ENCODE results near the gene NHSL1. TPM values are rescaled to one million over a fixed set of nuclear protein-coding genes. Genes with fewer than 3 reads are reported as not detected.

The NHSL1 gene
- total RNA-seq, 2 experiments from 2014 or later: 0.20 to 0.35 TPM

GRCh38 chr6:138500867-138501446 is 1.7 kb upstream of the NHSL1 start:
- no peaks in the 10 kb centered on the region for H3K4me1 Mint-ChIP-seq
- H3K36me3 Mint-ChIP-seq: no peaks in the 10 kb centered on the region
- CTCF ChIA-PET: interaction anchor here (1.1 to 3.4 kb wide), 2 partner anchors 9 to 72 kb away, joined by 4 to 15 read pairs; no protein-coding TSS in a partner anchor
- H3K9me3 Mint-ChIP-seq (ENCODE audit: low read depth): no peaks in the 10 kb centered on the region
- ATAC-seq: no peak
- no peak overlapping the region for H3K27ac Mint-ChIP-seq
- peaks cover 24% of the 10 kb centered on the region for H3K27me3 Mint-ChIP-seq
- DNase-seq: no peak
- no peak overlapping the region for H3K4me3 Mint-ChIP-seq

GRCh38 chr6:138500045-138500665 is 861 bp upstream of the NHSL1 start:
- no peaks in the 10 kb centered on the region for H3K36me3 Mint-ChIP-seq
- ATAC-seq (no peak), DNase-seq (no peak)
- H3K4me3 Mint-ChIP-seq: no peak overlapping the region
- peaks cover 28% of the 10 kb centered on the region for H3K27me3 Mint-ChIP-seq
- no peaks in the 10 kb centered on the region for H3K4me1 Mint-ChIP-seq
- H3K27ac Mint-ChIP-seq: no peak overlapping the region
- no peaks in the 10 kb centered on the region for H3K9me3 Mint-ChIP-seq (ENCODE audit: low read depth)
- CTCF ChIA-PET: interaction anchor here (1.1 to 3.4 kb wide), 3 partner anchors 9 to 71 kb away, joined by 4 to 15 read pairs (median 4); no protein-coding TSS in a partner anchor

- H3K4me3 Mint-ChIP-seq: no peak overlapping the region
- H3K36me3 Mint-ChIP-seq: no peaks in the 10 kb centered on the region
- no peak for DNase-seq
- peaks cover 35% of the 10 kb centered on the region for H3K27me3 Mint-ChIP-seq
- no peak for ATAC-seq
- no peaks in the 10 kb centered on the region for H3K4me1 Mint-ChIP-seq
- CTCF ChIA-PET: interaction anchor here (1.0 to 3.4 kb wide), 3 partner anchors 11 to 19 kb away, joined by 3 to 15 read pairs (median 4); no protein-coding TSS in a partner anchor
- no peak overlapping the region for H3K27ac Mint-ChIP-seq
- H3K9me3 Mint-ChIP-seq (ENCODE audit: low read depth): no peaks in the 10 kb centered on the region
Measured at GRCh38 chr6:138498629-138499302, 528 bp downstream of the NHSL1 start.

- CTCF ChIA-PET: interaction anchor here (1.7 kb wide), 1 partner anchor 12 kb away, joined by 7 read pairs; no protein-coding TSS in a partner anchor
- no peaks in the 10 kb centered on the region for H3K4me1 Mint-ChIP-seq
- H3K27me3 Mint-ChIP-seq: peaks cover 41% of the 10 kb centered on the region
- no peaks in the 10 kb centered on the region for H3K9me3 Mint-ChIP-seq (ENCODE audit: low read depth)
- H3K4me3 Mint-ChIP-seq: no peak overlapping the region
- H3K36me3 Mint-ChIP-seq: no peaks in the 10 kb centered on the region
- ATAC-seq: no peak
- DNase-seq: no peak
- H3K27ac Mint-ChIP-seq: no peak overlapping the region
Measured at GRCh38 chr6:138497286-138497685, 2.0 kb downstream of the NHSL1 start.

- CTCF ChIA-PET: no interaction called here
- no peak overlapping the region for H3K27ac Mint-ChIP-seq
- H3K4me1 Mint-ChIP-seq: no peaks in the 10 kb centered on the region
- peaks cover 40% of the 10 kb centered on the region for H3K27me3 Mint-ChIP-seq
- ATAC-seq (no peak), DNase-seq (no peak)
- H3K36me3 Mint-ChIP-seq: no peaks in the 10 kb centered on the region
- H3K9me3 Mint-ChIP-seq (ENCODE audit: low read depth): no peaks in the 10 kb centered on the region
- no peak overlapping the region for H3K4me3 Mint-ChIP-seq
Measured at GRCh38 chr6:138494312-138494711, 5.0 kb downstream of the NHSL1 start.

GRCh38 chr6:138493413-138493812 is 5.9 kb downstream of the NHSL1 start:
- CTCF ChIA-PET: no interaction called here
- no peak overlapping the region for H3K4me3 Mint-ChIP-seq
- ATAC-seq (no peak), DNase-seq (no peak)
- H3K4me1 Mint-ChIP-seq: no peaks in the 10 kb centered on the region
- H3K36me3 Mint-ChIP-seq: no peaks in the 10 kb centered on the region
- peaks cover 36% of the 10 kb centered on the region for H3K27me3 Mint-ChIP-seq
- H3K9me3 Mint-ChIP-seq (ENCODE audit: low read depth): no peaks in the 10 kb centered on the region
- no peak overlapping the region for H3K27ac Mint-ChIP-seq

- DNase-seq (no peak), ATAC-seq (no peak)
- Mint-ChIP-seq H3K27me3 (peaks cover 32% of the 10 kb centered on the region), H3K4me1 (no peaks in the 10 kb centered on the region), H3K36me3 (no peaks in the 10 kb centered on the region), H3K9me3 (ENCODE audit: low read depth) (no peaks in the 10 kb centered on the region), H3K27ac (no peak overlapping the region), H3K4me3 (no peak overlapping the region)
- CTCF ChIA-PET: no interaction called here
Measured at GRCh38 chr6:138492871-138493270, 6.4 kb downstream of the NHSL1 start.

- ATAC-seq (no peak), DNase-seq (no peak)
- no peaks in the 10 kb centered on the region for H3K4me1 Mint-ChIP-seq
- no peaks in the 10 kb centered on the region for H3K9me3 Mint-ChIP-seq (ENCODE audit: low read depth)
- CTCF ChIA-PET: no interaction called here
- H3K27me3 Mint-ChIP-seq: peaks cover 29% of the 10 kb centered on the region
- no peak overlapping the region for H3K4me3 Mint-ChIP-seq
- H3K36me3 Mint-ChIP-seq: no peaks in the 10 kb centered on the region
- H3K27ac Mint-ChIP-seq: no peak overlapping the region
Measured at GRCh38 chr6:138492113-138492512, 7.2 kb downstream of the NHSL1 start.

- Mint-ChIP-seq H3K9me3 (ENCODE audit: low read depth) (no peaks in the 10 kb centered on the region), H3K4me1 (peaks cover 2% of the 10 kb centered on the region), H3K27ac (no peak overlapping the region)
Measured at GRCh38 chr6:138491017-138491416, 8.3 kb downstream of the NHSL1 start.

GRCh38 chr6:138489846-138490245 is 9.4 kb downstream of the NHSL1 start:
- Mint-ChIP-seq H3K36me3 (no peaks in the 10 kb centered on the region), H3K27me3 (peaks cover 33% of the 10 kb centered on the region), H3K4me3 (no peak overlapping the region), H3K27ac (no peak overlapping the region), H3K4me1 (peaks cover 2% of the 10 kb centered on the region), H3K9me3 (ENCODE audit: low read depth) (no peaks in the 10 kb centered on the region)
- ATAC-seq: no peak
- CTCF ChIA-PET: interaction anchor here (1.5 kb wide), 1 partner anchor 20 kb away, joined by 3 read pairs; no protein-coding TSS in a partner anchor
- no peak for DNase-seq

More at GRCh38 chr6:138491017-138491416, 8.3 kb downstream of the NHSL1 start:
- DNase-seq (no peak), ATAC-seq (no peak)
- no peaks in the 10 kb centered on the region for H3K36me3 Mint-ChIP-seq
- H3K27me3 Mint-ChIP-seq: peaks cover 33% of the 10 kb centered on the region
- no peak overlapping the region for H3K4me3 Mint-ChIP-seq
- CTCF ChIA-PET: no interaction called here

GRCh38 chr6:138487102-138487604 is 12.1 kb downstream of the NHSL1 start:
- no peak for DNase-seq
- CTCF ChIA-PET: interaction anchor here (1.6 kb wide), 1 partner anchor 13 kb away, joined by 4 read pairs; the partner anchor contains the start of gene NHSL1
- H3K27ac Mint-ChIP-seq: no peak overlapping the region

GRCh38 chr6:138486249-138487101 is 12.8 kb downstream of the NHSL1 start:
- Mint-ChIP-seq H3K27me3 (peaks cover 20% of the 10 kb centered on the region), H3K36me3 (no peaks in the 10 kb centered on the region), H3K4me3 (no peak overlapping the region), H3K9me3 (ENCODE audit: low read depth) (no peaks in the 10 kb centered on the region), H3K27ac (no peak overlapping the region), H3K4me1 (peaks cover 2% of the 10 kb centered on the region)
- CTCF ChIA-PET: interaction anchor here (1.6 kb wide), 1 partner anchor 13 kb away, joined by 4 read pairs; the partner anchor contains the start of gene NHSL1
- no peak for ATAC-seq
- no peak for DNase-seq

More at GRCh38 chr6:138487102-138487604, 12.1 kb downstream of the NHSL1 start:
- H3K36me3 Mint-ChIP-seq: no peaks in the 10 kb centered on the region
- H3K27me3 Mint-ChIP-seq: peaks cover 26% of the 10 kb centered on the region
- peaks cover 2% of the 10 kb centered on the region for H3K4me1 Mint-ChIP-seq
- no peaks in the 10 kb centered on the region for H3K9me3 Mint-ChIP-seq (ENCODE audit: low read depth)
- H3K4me3 Mint-ChIP-seq: no peak overlapping the region
- no peak for ATAC-seq
